GM12878 (cell line): ENCODE measurements around the gene AFG1L. TPM values are rescaled to one million over a fixed set of nuclear protein-coding genes. Genes with fewer than 3 reads are reported as not detected.

Experiments used
- ATAC-seq: fragments of 200-7000 bp; cut with Tn5 transposase; 3 replicates; pipeline ENCODE4 v1.9.1; 2020; ENCODE audit warnings: mild to moderate bottlenecking, moderate library complexity
- BruUV-seq: library from RNA; stranded (reverse); fragments of 400-500 nt; replicated peaks from 2 replicates; lab custom pipeline; 2021; lab: Mats Ljungman, UMichigan
- CTCF ChIA-PET: fragments of 300-600 bp; sonication (Branson Sonifier 250); formaldehyde crosslinking; extraction: SDS; loops from one replicate; lab custom pipeline; 2021; ENCODE audit warnings: inconsistent platforms; lab: Yijun Ruan, JAX
- POLR2A ChIA-PET: fragments of 350-600 bp; formaldehyde crosslinking; extraction: SDS; loops from one replicate; lab custom pipeline; 2021; ENCODE audit warnings: inconsistent platforms; lab: Charles Lee
- RAD21 ChIA-PET: fragments of 300-600 bp; sonication (Branson Sonifier 250); formaldehyde crosslinking; loops from one replicate; lab custom pipeline; 2023; ENCODE audit warnings: antibody characterized with exemption; ENCODE audit not compliant: unreplicated experiment; lab: Charles Lee
- SMC1A ChIA-PET: fragments of 300-600 bp; sonication (Branson Sonifier 250); formaldehyde crosslinking; loops from one replicate; lab custom pipeline; 2023; ENCODE audit not compliant: unreplicated experiment, uncharacterized antibody; lab: Charles Lee
- DNase-seq: peaks from one replicate; pipeline ENCODE4 v3.0.0-alpha.2; 2011; ENCODE audit warnings: low read depth, low spot score
- FAIRE-seq: peaks from 3 replicates; lab custom pipeline; 2011; peaks lifted over from hg19 to GRCh38; lab: Jason Lieb, UNC
- H2AFZ ChIP-seq: 2 replicates; pipeline ENCODE4 v1.6.0; 2011; ENCODE audit warnings: low read depth, low read length, control low read depth; ENCODE audit not compliant: control insufficient read depth
- H3K27ac ChIP-seq: 2 replicates; pipeline ENCODE4 v1.5.1; 2011; ENCODE audit warnings: control low read depth; ENCODE audit not compliant: control insufficient read depth, insufficient read depth
- H3K27me3 ChIP-seq, 2 experiments: replicated peaks in 1 of 2; 2 replicates each; pipeline versions ENCODE4 v1.6.0 to v1.6.1; 2011; ENCODE audit warnings: low read length in 1 of 2; ENCODE audit not compliant: control insufficient read depth in 2 of 2, insufficient read depth in 2 of 2
- H3K36me3 ChIP-seq, 2 experiments: 2 replicates each; pipeline ENCODE4 v1.5.1; 2011; ENCODE audit warnings: low read length in 1 of 2; ENCODE audit not compliant: control insufficient read depth in 2 of 2, insufficient read depth in 2 of 2
- H3K4me1 ChIP-seq: 2 replicates; pipeline ENCODE4 v1.6.1; 2011; ENCODE audit warnings: mild to moderate bottlenecking, low read length, moderate library complexity, mixed read lengths; ENCODE audit not compliant: control insufficient read depth, insufficient read depth
- H3K4me2 ChIP-seq: 2 replicates; pipeline ENCODE4 v1.6.0; 2011; ENCODE audit warnings: control low read depth; ENCODE audit not compliant: control insufficient read depth, insufficient read depth
- H3K4me3 ChIP-seq: fragments of 200-600 bp; sonication (generic); 2 replicates; pipeline ENCODE4 v1.5.1; 2016
- H3K79me2 ChIP-seq: 2 replicates; pipeline ENCODE4 v1.6.0; 2011; ENCODE audit warnings: low read length; ENCODE audit not compliant: control insufficient read depth, insufficient read depth
- H3K9ac ChIP-seq: 2 replicates; pipeline ENCODE4 v1.8.0; 2011; ENCODE audit warnings: low read length, control low read depth, mixed read lengths; ENCODE audit not compliant: control insufficient read depth, insufficient read depth
- H3K9me3 ChIP-seq: replicated peaks from 3 replicates; pipeline ENCODE4 v1.5.1; 2011; ENCODE audit warnings: mild to moderate bottlenecking, low read length; ENCODE audit not compliant: control insufficient read depth, insufficient read depth
- H4K20me1 ChIP-seq: 2 replicates; pipeline ENCODE4 v1.6.0; 2011; ENCODE audit not compliant: control insufficient read depth, insufficient read depth
- BACH1 ChIP-seq: fragments of 450-650 bp; IDR thresholded peaks from 2 replicates; pipeline ENCODE4 v1.6.1; 2017; ENCODE audit warnings: mild to moderate bottlenecking, borderline replicate concordance
- BCLAF1 ChIP-seq: fragments of 450-650 bp; IDR thresholded peaks from 2 replicates; pipeline ENCODE4 v1.6.1; 2017; ENCODE audit warnings: antibody characterized with exemption, mild to moderate bottlenecking, moderate library complexity
- CBX3 ChIP-seq: fragments of 200-600 bp; sonication (generic); IDR thresholded peaks from 2 replicates; pipeline ENCODE4 v1.6.1; 2016; ENCODE audit warnings: low read depth, borderline replicate concordance
- KLF5 ChIP-seq: fragments of 450-650 bp; IDR thresholded peaks from 2 replicates; pipeline ENCODE4 v1.6.1; 2014; ENCODE audit warnings: mild to moderate bottlenecking; ENCODE audit not compliant: partially characterized antibody
- LARP7 ChIP-seq: fragments of 450-650 bp; IDR thresholded peaks from 2 replicates; pipeline ENCODE4 v1.6.1; 2017; ENCODE audit warnings: mild to moderate bottlenecking
- MTA2 ChIP-seq: fragments of 450-650 bp; IDR thresholded peaks from 2 replicates; pipeline ENCODE4 v1.6.1; 2016; ENCODE audit warnings: low read depth, mild to moderate bottlenecking, moderate library complexity
- MTA3 ChIP-seq: IDR thresholded peaks from 2 replicates; pipeline ENCODE4 v1.6.1; 2012; ENCODE audit warnings: low read length, inconsistent platforms, borderline replicate concordance
- MXI1 ChIP-seq: fragments of 150-350 bp; IDR thresholded peaks from 2 replicates; pipeline ENCODE4 v1.6.1; 2011; ENCODE audit warnings: low read depth, mild to moderate bottlenecking, inconsistent platforms, low read length, improper control_type of control experiment
- PAX5 ChIP-seq: IDR thresholded peaks from 2 replicates; pipeline ENCODE4 v1.6.1; 2011; ENCODE audit warnings: low read depth, low read length, borderline replicate concordance
- SIN3A ChIP-seq: IDR thresholded peaks from 2 replicates; pipeline ENCODE4 v1.6.1; 2012; ENCODE audit warnings: low read depth, low read length, improper control_type of control experiment
- SMAD5 ChIP-seq: IDR thresholded peaks from 2 replicates; pipeline ENCODE4 v1.6.1; 2016; ENCODE audit warnings: antibody characterized with exemption, low read depth
- SPI1 ChIP-seq: IDR thresholded peaks from 2 replicates; pipeline ENCODE4 v1.6.1; 2011; ENCODE audit warnings: low read depth, mild to moderate bottlenecking, low read length, moderate library complexity, borderline replicate concordance; ENCODE audit not compliant: insufficient read depth
- TCF12 ChIP-seq: IDR thresholded peaks from 2 replicates; pipeline ENCODE4 v1.6.1; 2011; ENCODE audit warnings: low read depth, mild to moderate bottlenecking, low read length
- WGBS: methylation state at CpG from one replicate; pipeline ENCODE4 v1.1.6; 2016; ENCODE audit warnings: low lambda C conversion rate; ENCODE audit not compliant: insufficient replicate concordance, insufficient coverage; ENCODE audit errors: missing lambda C conversion rate; 5-methylcytosine and 5-hydroxymethylcytosine counted together
- in situ Hi-C: fragments of 300-500 bp; cut with MboI; formaldehyde crosslinking; loops from 9 replicates; pipeline ENCODE4 v1.14.3; 2018; ENCODE audit warnings: mixed read lengths
- intact Hi-C: fragments of 100-400 bp; cut with micrococcal nuclease; formaldehyde crosslinking; loops from one replicate; pipeline ENCODE4 v1.14.2; 2022; ENCODE audit not compliant: unreplicated experiment
- polyA plus RNA-seq, 11 experiments: library from polyadenylated mRNA; depleted of rRNA in 4 of 11; unstranded in 6 of 11; stranded (reverse) in 5 of 11; fragments of >200 nt; fragmentation: Nextera tagmentation in 4 of 11; fragmentation: Illumina TruSeq in 1 of 11; extraction: Ambion mirVana in 4 of 11; extraction: Trizol in 1 of 11; gene quantifications; 1 replicate in 1 of 11; 2 replicates in 10 of 11; pipeline versions ENCODE4 v1.2.1 to v1.2.3, GENCODE V29; 2011 to 2016; ENCODE audit warnings: inconsistent platforms in 2 of 11, missing spikeins in 2 of 11, low read depth in 1 of 11
- total RNA-seq, 4 experiments: library from RNA; depleted of rRNA in 3 of 4; stranded (reverse); fragments of >200 nt in 3 of 4; fragmentation: Illumina TruSeq in 1 of 4; extraction: Trizol in 1 of 4; gene quantifications; 2 replicates each; pipeline versions ENCODE4 v1.2.1 to v1.2.3, GENCODE V29; 2013 to 2021

Gene AFG1L
- total and polyA plus RNA-seq, 10 of the 15 experiments (the other 5 are each of a cell fraction or from before 2014, with no cell fraction given) = 2.3 to 9.0 (median 4.3) TPM

GRCh38 chr6:108309844-108310243 lies 15.0 kb downstream of the AFG1L start:
- in situ Hi-C loops = no loop called here
- no TSS peak for BruUV-seq
- Histone ChIP-seq H3K4me2 (no peak overlapping the region), H3K79me2 (no peaks in the 10 kb centered on the region), H3K27me3 (no peaks in the 10 kb centered on the region), H3K4me3 (no peak overlapping the region), H4K20me1 (no peaks in the 10 kb centered on the region), H3K27ac (no peak overlapping the region), H3K9ac (no peak overlapping the region), H3K36me3 (no peaks in the 10 kb centered on the region), H3K4me1 (peaks cover 2% of the 10 kb centered on the region; the same call in 1 of the 2 replicates)
- POLR2A ChIA-PET = interaction anchor here (1.2 to 1.3 kb wide), 2 partner anchors 15 to 54 kb away, joined by 4 to 8 read pairs; partner anchors contain the start of gene AFG1L
- WGBS = 64% methylated on average over 5 of the region's 5 CpGs
- CTCF ChIA-PET = interaction anchor here (1.2 kb wide), 1 partner anchor 20 kb away, joined by 3 read pairs; no protein-coding TSS in a partner anchor
- SMC1A ChIA-PET = interaction anchor here (0.9 to 1.4 kb wide), 3 partner anchors 8 to 51 kb away, joined by 3 read pairs; partner anchors contain the start of gene AFG1L
- FAIRE-seq = peak; percentile 18
- RAD21 ChIA-PET = interaction anchor here (1.6 kb wide), 1 partner anchor 11 kb away, joined by 5 read pairs; no protein-coding TSS in a partner anchor
- intact Hi-C loops = no loop called here
- no peak for DNase-seq
- ATAC-seq = no peak
- TF ChIP-seq SPI1 (peak; percentile 49; the same call in 1 of the 2 replicates), SIN3A (no peak)
- TF ChIP-seq, all 136 proteins: peak for 1
- no peak overlapping the region for H2AFZ ChIP-seq
- H3K9me3 ChIP-seq = no peaks in the 10 kb centered on the region

GRCh38 chr6:108312605-108313004 lies 17.8 kb downstream of the AFG1L start:
- Histone ChIP-seq H3K4me3 (no peak overlapping the region), H3K9ac (no peak overlapping the region), H3K27me3 (no peaks in the 10 kb centered on the region), H3K4me1 (peaks cover 2% of the 10 kb centered on the region; the same call in 1 of the 2 replicates), H3K27ac (no peak overlapping the region), H3K9me3 (no peaks in the 10 kb centered on the region), H4K20me1 (no peaks in the 10 kb centered on the region), H3K4me2 (no peak overlapping the region), H2AFZ (no peak overlapping the region), H3K79me2 (no peaks in the 10 kb centered on the region), H3K36me3 (no peaks in the 10 kb centered on the region)
- intact Hi-C loops (no loop called here), in situ Hi-C loops (no loop called here)
- ChIA-PET POLR2A (no interaction called here), SMC1A (interaction anchor here (1.2 kb wide), 1 partner anchor 212 kb away, joined by 3 read pairs; no protein-coding TSS in a partner anchor), CTCF (interaction anchor here (1.0 kb wide), 1 partner anchor 11 kb away, joined by 3 read pairs; no protein-coding TSS in a partner anchor), RAD21 (no interaction called here)
- BruUV-seq = no TSS peak
- no peak for DNase-seq
- no peak for FAIRE-seq
- no peak for ATAC-seq
- TF ChIP-seq BCLAF1 (no peak), PAX5 (no peak), LARP7 (no peak), MXI1 (no peak), MTA2 (no peak), TCF12 (no peak), MTA3 (no peak), KLF5 (no peak), BACH1 (no peak), CBX3 (no peak), SMAD5 (no peak)
